Peyer's patch (tissue), 4 donors: ENCODE measurements around the gene PLPPR5. TPM values are rescaled to one million over a fixed set of nuclear protein-coding genes. Genes with fewer than 3 reads are reported as not detected.

Source experiments
- DNase-seq, 3 donors: peaks; one replicate each; pipeline ENCODE4 v3.0.0-alpha.2; 2017 to 2019
- H3K27ac ChIP-seq, 4 donors: fragments of 200-600 bp; sonication (generic); one replicate each; pipeline ENCODE4 v1.5.1; 2016 to 2019
- H3K27me3 ChIP-seq, 2 donors: fragments of 200-600 bp; sonication (generic); one replicate each; pipeline ENCODE4 v1.5.1; 2019
- H3K36me3 ChIP-seq, 3 donors: fragments of 200-600 bp; sonication (generic); one replicate each; pipeline ENCODE4 v1.5.1; 2016 to 2019
- H3K4me1 ChIP-seq, 4 donors: fragments of 200-600 bp; sonication (generic); one replicate each; pipeline ENCODE4 v1.5.1; 2016 to 2019
- H3K4me3 ChIP-seq, 4 donors: fragments of 200-600 bp; sonication (generic); 1 replicate in 3 of 4; 2 replicates in 1 of 4; pipeline ENCODE4 v1.5.1; 2016 to 2019; ENCODE audit warnings: mild to moderate bottlenecking in 1 of 4
- H3K9me3 ChIP-seq, 4 donors: fragments of 200-600 bp; sonication (generic); one replicate each; pipeline ENCODE4 v1.5.1; 2016 to 2019; ENCODE audit warnings: mild to moderate bottlenecking in 1 of 4
- CTCF ChIP-seq, 6 experiments: fragments of 450-650 bp in 4 of 6; fragments of 200-600 bp in 2 of 6; sonication (generic) in 1 of 6; IDR thresholded peaks; one replicate each; pipeline ENCODE4 v1.5.1; 2017 to 2019; ENCODE audit warnings: antibody characterized with exemption in 6 of 6, mild to moderate bottlenecking in 3 of 6, moderate library complexity in 1 of 6
- POLR2A ChIP-seq, 2 donors: fragments of 450-650 bp; IDR thresholded peaks; one replicate each; pipeline ENCODE4 v1.5.1; 2017; ENCODE audit warnings: antibody characterized with exemption in 2 of 2, mild to moderate bottlenecking in 2 of 2, moderate library complexity in 2 of 2
- total RNA-seq, 4 donors: library from RNA; depleted of rRNA; stranded (reverse); fragments of >200 nt; gene quantifications; one replicate each; pipeline ENCODE4 v1.1.0, GENCODE V29; 2016

The PLPPR5 gene
- total RNA-seq, 4 donors from 2014 or later = not detected

- no peaks in the 10 kb centered on the region for H3K27me3 ChIP-seq
- H3K27ac ChIP-seq = no peak overlapping the region
- H3K36me3 ChIP-seq = no peaks in the 10 kb centered on the region
- H3K4me1 ChIP-seq = no peaks in the 10 kb centered on the region
- DNase-seq = no peak
- no peak overlapping the region for H3K4me3 ChIP-seq
- H3K9me3 ChIP-seq = no peaks in the 10 kb centered on the region
- no peak for TF ChIP-seq CTCF (IDR thresholded peaks at IDR 0.05)
- no peak for TF ChIP-seq POLR2A (IDR thresholded peaks at IDR 0.05)
Observed at GRCh38 chr1:98992844-98993243, 11.8 kb downstream of the PLPPR5 start.

GRCh38 chr1:98991127-98992012 lies 13.3 kb downstream of the PLPPR5 start:
- Histone ChIP-seq H3K4me1 (no peaks in the 10 kb centered on the region), H3K36me3 (no peaks in the 10 kb centered on the region), H3K27ac (no peak overlapping the region), H3K9me3 (no peaks in the 10 kb centered on the region), H3K4me3 (no peak overlapping the region), H3K27me3 (no peaks in the 10 kb centered on the region)
- no peak for DNase-seq
- TF ChIP-seq POLR2A (IDR thresholded peaks at IDR 0.05) (no peak), CTCF (IDR thresholded peaks at IDR 0.05) (peak in 1 of 6 experiments; percentile 21)

DNA sequence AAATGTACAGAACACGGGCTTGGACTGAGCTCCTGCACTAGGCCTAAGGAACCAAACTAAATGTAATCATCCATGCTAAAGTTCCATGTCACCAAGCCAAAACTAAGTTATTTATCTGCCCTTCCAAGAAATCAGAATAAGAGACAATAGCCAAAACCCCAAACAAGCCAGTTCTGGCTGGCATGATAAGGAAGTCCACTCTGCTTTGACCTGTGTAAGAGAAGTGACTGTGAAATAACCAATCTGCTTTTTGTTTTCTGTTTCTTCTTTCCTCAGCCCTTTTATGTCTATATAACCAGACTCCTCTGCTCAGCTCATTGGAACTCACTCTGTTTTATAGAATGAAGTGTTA lies 15.1 kb downstream of the PLPPR5 start:
- H3K27me3 ChIP-seq = no peaks in the 10 kb centered on the region
- H3K4me3 ChIP-seq = no peak overlapping the region
- no peak for TF ChIP-seq CTCF (IDR thresholded peaks at IDR 0.05)
- TF ChIP-seq POLR2A (IDR thresholded peaks at IDR 0.05) = no peak
- no peak overlapping the region for H3K27ac ChIP-seq
- H3K36me3 ChIP-seq = no peaks in the 10 kb centered on the region
- no peaks in the 10 kb centered on the region for H3K4me1 ChIP-seq
- no peak for DNase-seq
- no peaks in the 10 kb centered on the region for H3K9me3 ChIP-seq

GRCh38 chr1:98988904-98989555 lies 15.6 kb downstream of the PLPPR5 start:
- TF ChIP-seq POLR2A (IDR thresholded peaks at IDR 0.05) (no peak), CTCF (IDR thresholded peaks at IDR 0.05) (no peak)
- no peaks in the 10 kb centered on the region for H3K36me3 ChIP-seq
- no peak overlapping the region for H3K27ac ChIP-seq
- no peak overlapping the region for H3K4me3 ChIP-seq
- H3K4me1 ChIP-seq = no peaks in the 10 kb centered on the region
- DNase-seq = no peak
- no peaks in the 10 kb centered on the region for H3K9me3 ChIP-seq
- H3K27me3 ChIP-seq = no peaks in the 10 kb centered on the region

- Histone ChIP-seq H3K27me3 (no peaks in the 10 kb centered on the region), H3K9me3 (no peaks in the 10 kb centered on the region), H3K4me3 (no peak overlapping the region), H3K36me3 (no peaks in the 10 kb centered on the region), H3K27ac (no peak overlapping the region), H3K4me1 (no peaks in the 10 kb centered on the region)
- no peak for DNase-seq
- no peak for TF ChIP-seq CTCF (IDR thresholded peaks at IDR 0.05)
- TF ChIP-seq POLR2A (IDR thresholded peaks at IDR 0.05) = no peak
Observed at GRCh38 chr1:98985687-98986086, 19.0 kb downstream of the PLPPR5 start.
